ENCODE results near the gene LDB2.

LDB2 gene

GRCh38 chr4:16844816-16845586 is 53.4 kb downstream of the LDB2 start:
- no peak for DNase-seq (ENCODE audit: low read depth)
- TF ChIP-seq CTCF (IDR thresholded peaks at IDR 0.05; ENCODE audit: low read depth, low read length, missing control alignments): no peak
- H3K4me3 ChIP-seq (ENCODE audit: low read depth, low read length): no peak overlapping the region

DNA sequence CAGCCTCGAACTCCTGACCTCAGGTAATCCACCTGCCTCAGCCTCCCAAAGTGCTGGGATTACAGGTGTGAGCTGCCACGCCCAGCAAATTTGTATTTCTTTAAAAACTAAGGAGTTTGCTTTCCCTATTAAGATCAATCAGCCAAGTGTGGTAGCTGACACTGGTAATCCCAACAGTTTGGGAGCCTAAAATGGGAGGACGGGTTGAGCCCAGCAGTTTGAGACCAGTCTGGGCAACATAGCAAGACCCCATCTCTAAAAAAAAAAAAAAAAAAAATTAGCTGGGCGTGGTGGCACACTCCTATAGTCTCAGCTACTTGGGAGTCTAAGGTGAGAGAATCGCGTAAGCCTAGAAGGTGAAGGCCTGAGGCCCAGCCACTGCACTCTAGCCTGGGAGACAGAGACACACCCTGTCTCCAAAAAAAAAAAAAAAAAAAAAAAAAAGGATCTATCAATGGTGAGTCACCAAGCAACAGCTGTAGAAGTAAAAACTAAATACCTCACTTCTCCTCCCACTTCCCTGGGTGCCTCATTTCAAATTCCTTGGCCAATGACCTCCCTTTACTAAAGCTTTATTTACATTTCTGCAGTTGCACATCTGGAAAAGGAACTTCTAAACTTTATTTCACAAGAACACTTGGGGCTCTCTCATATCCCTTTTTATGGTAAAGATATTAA is 54.5 kb downstream of the LDB2 start:
- DNase-seq (ENCODE audit: low read depth): no peak
- no peak overlapping the region for H3K4me3 ChIP-seq (ENCODE audit: low read depth, low read length)
- no peak for TF ChIP-seq CTCF (IDR thresholded peaks at IDR 0.05; ENCODE audit: low read depth, low read length, missing control alignments)

DNA sequence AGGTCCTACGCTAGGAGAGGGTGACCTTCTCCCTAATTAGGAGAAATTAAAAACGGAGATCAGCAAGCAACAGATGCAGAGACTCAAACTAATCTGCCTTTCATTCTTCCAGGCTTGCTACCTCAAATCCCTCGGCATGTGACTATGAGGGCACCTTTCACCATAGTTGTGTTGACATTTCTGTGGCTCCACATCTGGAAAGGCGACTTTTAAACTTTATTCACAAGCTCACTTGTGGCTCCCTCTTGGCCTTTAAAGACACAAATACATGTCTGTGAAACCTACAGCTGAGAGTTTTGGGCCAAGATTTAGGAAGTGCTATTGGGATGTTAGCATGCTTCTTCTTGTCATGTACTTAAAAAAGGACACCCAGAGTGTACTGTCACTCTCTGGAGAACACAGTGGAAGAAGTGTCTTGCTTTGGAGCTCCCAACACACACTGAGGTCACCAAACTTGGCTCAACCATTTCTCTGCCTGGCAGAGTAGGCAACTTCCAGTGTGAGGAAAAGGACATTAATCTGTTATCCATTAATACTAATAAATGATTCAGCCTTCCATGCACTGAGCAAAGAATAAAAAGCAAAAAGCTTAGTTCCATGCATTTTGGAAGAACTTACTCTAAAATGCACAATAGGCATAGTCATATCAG is 60.1 kb downstream of the LDB2 start:
- no peak for TF ChIP-seq CTCF (IDR thresholded peaks at IDR 0.05; ENCODE audit: low read depth, low read length, missing control alignments)
- no peak for DNase-seq (ENCODE audit: low read depth)
- H3K4me3 ChIP-seq (ENCODE audit: low read depth, low read length): no peak overlapping the region

DNA sequence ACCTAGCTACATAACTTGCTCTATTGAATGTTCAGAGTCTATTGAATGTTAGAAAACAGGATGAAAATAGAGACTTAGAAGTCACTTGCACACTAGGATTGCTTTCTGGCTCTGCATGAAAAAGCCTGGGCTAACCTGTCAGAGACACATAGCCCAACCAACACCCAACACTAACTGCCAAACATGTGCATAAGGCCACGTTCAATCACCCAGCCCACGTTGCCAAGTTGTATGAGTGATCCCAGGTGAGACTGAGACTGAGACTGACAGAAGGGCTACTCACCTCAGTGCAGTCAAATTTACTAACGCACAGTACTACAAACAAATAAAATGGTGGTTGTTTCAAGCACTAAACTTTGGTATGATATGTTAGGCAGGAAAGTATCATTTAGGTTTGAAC is 61.0 kb downstream of the LDB2 start:
- H3K4me3 ChIP-seq (ENCODE audit: low read depth, low read length): no peak overlapping the region
- no peak for TF ChIP-seq CTCF (IDR thresholded peaks at IDR 0.05; ENCODE audit: low read depth, low read length, missing control alignments)
- no peak for DNase-seq (ENCODE audit: low read depth)

- no peak for TF ChIP-seq CTCF (IDR thresholded peaks at IDR 0.05; ENCODE audit: low read depth, low read length, missing control alignments)
- no peak overlapping the region for H3K4me3 ChIP-seq (ENCODE audit: low read depth, low read length)
Measured at GRCh38 chr4:16836324-16836723, 62.1 kb downstream of the LDB2 start.

GRCh38 chr4:16835597-16836247 is 62.7 kb downstream of the LDB2 start:
- H3K4me3 ChIP-seq (ENCODE audit: low read depth, low read length): no peak overlapping the region
- DNase-seq (ENCODE audit: low read depth): no peak
- TF ChIP-seq CTCF (IDR thresholded peaks at IDR 0.05; ENCODE audit: low read depth, low read length, missing control alignments): no peak

More at GRCh38 chr4:16836324-16836723, 62.1 kb downstream of the LDB2 start:
- DNase-seq (ENCODE audit: low read depth): no peak
